Stimulated activated CD8-positive, alpha-beta memory T cell treated with anti-CD3 and anti-CD28 coated beads, Interleukin-2, amount 100 ng/mL, for 48 hours (primary cell): ENCODE results near the gene AMOTL1.
"Not testable (repeated sequence)": the region's sequence is repeated elsewhere in the genome, so short reads cannot be mapped to it uniquely, and the experiment has no call there.

Experiments
- DNase-seq, 2 donors: peaks; one replicate each; pipeline ENCODE4 v3.0.0-alpha.2; 2020; ENCODE audit warnings: low read depth in 2 of 2

AMOTL1 gene

GRCh38 chr11:94883878-94884277 is 115.7 kb downstream of the AMOTL1 start:
- no peak for DNase-seq

- DNase-seq, result no peak
These were observed 116.2 kb downstream of the AMOTL1 start for GRCh38 chr11:94884376-94884775.

- no peak for DNase-seq
These were observed 117.0 kb downstream of the AMOTL1 start for GRCh38 chr11:94885133-94885532.

- DNase-seq, result no peak
These were observed 117.4 kb downstream of the AMOTL1 start for GRCh38 chr11:94885581-94885980.

GRCh38 chr11:94888204-94888603 is 120.0 kb downstream of the AMOTL1 start:
- no peak for DNase-seq

GRCh38 chr11:94895451-94895850 is 127.3 kb downstream of the AMOTL1 start:
- DNase-seq, result no peak

- DNase-seq, result no peak
These were observed 127.8 kb downstream of the AMOTL1 start for GRCh38 chr11:94895971-94896370.

- peak; percentile 6 to 16 for DNase-seq
These were observed 129.2 kb downstream of the AMOTL1 start for GRCh38 chr11:94897330-94897768.

GRCh38 chr11:94907226-94907625 is 139.1 kb downstream of the AMOTL1 start:
- no peak for DNase-seq

GRCh38 chr11:94909371-94909820 is 141.2 kb downstream of the AMOTL1 start:
- no peak for DNase-seq

GRCh38 chr11:94910270-94910669 is 142.1 kb downstream of the AMOTL1 start:
- DNase-seq, result no peak

- DNase-seq, result no peak
These were observed 142.6 kb downstream of the AMOTL1 start for GRCh38 chr11:94910779-94911178.

- DNase-seq, result no peak
These were observed 144.7 kb downstream of the AMOTL1 start for GRCh38 chr11:94912806-94913205.

GRCh38 chr11:94913718-94914394 is 145.7 kb downstream of the AMOTL1 start:
- DNase-seq, result not testable (repeated sequence)

GRCh38 chr11:94920311-94920710 is 152.2 kb downstream of the AMOTL1 start:
- no peak for DNase-seq

GRCh38 chr11:94922321-94923003 is 154.3 kb downstream of the AMOTL1 start:
- DNase-seq, result no peak

GRCh38 chr11:94923004-94923334 is 154.8 kb downstream of the AMOTL1 start:
- DNase-seq, result no peak

- no peak for DNase-seq
These were observed 156.0 kb downstream of the AMOTL1 start for GRCh38 chr11:94924171-94924572.

- DNase-seq, result no peak
These were observed 156.5 kb downstream of the AMOTL1 start for GRCh38 chr11:94924612-94925011.

- no peak for DNase-seq
These were observed 157.5 kb downstream of the AMOTL1 start for GRCh38 chr11:94925422-94926270.

- DNase-seq, result no peak
These were observed 158.1 kb downstream of the AMOTL1 start for GRCh38 chr11:94926271-94926625.
